Sigmoid colon (tissue), 7 donors: Measurements from ENCODE around the gene STEAP1B. TPM values are rescaled to one million over a fixed set of nuclear protein-coding genes. Genes with fewer than 3 reads are reported as not detected.

Experiments used
- DNase-seq: peaks from one replicate; pipeline ENCODE4 v3.0.0-alpha.2; 2019
- H3K27ac ChIP-seq, 4 donors: fragments of 200-600 bp; sonication (generic); one replicate each; pipeline ENCODE4 v1.5.1; 2016 to 2019; ENCODE audit warnings: mild to moderate bottlenecking in 1 of 4
- H3K27me3 ChIP-seq, 3 donors: fragments of 200-600 bp; sonication (generic); one replicate each; pipeline ENCODE4 v1.5.1; 2019; ENCODE audit warnings: mild to moderate bottlenecking in 1 of 3
- H3K36me3 ChIP-seq, 4 donors: fragments of 200-600 bp; sonication (generic); one replicate each; pipeline ENCODE4 v1.5.1; 2016 to 2019
- H3K4me1 ChIP-seq, 4 donors: fragments of 200-600 bp; sonication (generic); one replicate each; pipeline ENCODE4 v1.5.1; 2017 to 2019
- H3K4me3 ChIP-seq, 4 donors: fragments of 200-600 bp; sonication (generic); one replicate each; pipeline ENCODE4 v1.5.1; 2017 to 2019; ENCODE audit warnings: mild to moderate bottlenecking in 2 of 4, moderate library complexity in 1 of 4
- H3K9me3 ChIP-seq, 4 donors: fragments of 200-600 bp in 3 of 4; sonication (generic) in 3 of 4; one replicate each; pipeline versions ENCODE4 v1.5.1 to v1.6.1; 2013 to 2019
- EP300 ChIP-seq, 4 donors: sonication (generic); formaldehyde crosslinking; IDR thresholded peaks; one replicate each; pipeline ENCODE4 v1.6.1; 2017; ENCODE audit warnings: antibody characterized with exemption in 4 of 4
- POLR2A ChIP-seq, 2 donors: fragments of 450-650 bp; IDR thresholded peaks; one replicate each; pipeline ENCODE4 v1.6.1; 2016; ENCODE audit warnings: antibody characterized with exemption in 2 of 2, mild to moderate bottlenecking in 2 of 2, moderate library complexity in 2 of 2
- POLR2AphosphoS5 ChIP-seq, 4 donors: sonication (generic); formaldehyde crosslinking; IDR thresholded peaks; one replicate each; pipeline ENCODE4 v1.6.1; 2017; ENCODE audit warnings: antibody characterized with exemption in 4 of 4
- WGBS, 2 donors: extraction: QIAGEN DNeasy Blood & Tissue Kit; methylation state at CpG; one replicate each; pipeline ENCODE4 v1.1.7; 2013; 5-methylcytosine and 5-hydroxymethylcytosine counted together
- intact Hi-C: fragments of 100-400 bp; cut with DNase I; formaldehyde crosslinking; loops from one replicate; pipeline ENCODE4 v1.15.1; 2023
- polyA plus RNA-seq, 3 donors: library from polyadenylated mRNA; stranded (reverse); fragments of 200-250 nt; gene quantifications; one replicate each; pipeline ENCODE4 v1.2.3, GENCODE V29; 2013
- total RNA-seq, 4 donors: library from RNA; depleted of rRNA; stranded (reverse); fragments of >200 nt; gene quantifications; one replicate each; pipeline ENCODE4 v1.1.0, GENCODE V29; 2016
- TF ChIP-seq, protein P1 (sequence below), 4 experiments: fragments of 450-650 bp in 3 of 4; fragments of 200-600 bp in 1 of 4; IDR thresholded peaks; one replicate each; pipeline ENCODE4 v1.5.1; 2016 to 2019; ENCODE audit warnings: antibody characterized with exemption in 4 of 4, mild to moderate bottlenecking in 3 of 4, moderate library complexity in 2 of 4
- donor health status: healthy with polysubstance abuse.
- donor health status: Bipolar disorder and iron deficiency.
- donor health status: healthy.

STEAP1B gene
- total and polyA plus RNA-seq, 7 donors = 0.33 to 2.1 (median 1.3) TPM; not detected in 1

DNA sequence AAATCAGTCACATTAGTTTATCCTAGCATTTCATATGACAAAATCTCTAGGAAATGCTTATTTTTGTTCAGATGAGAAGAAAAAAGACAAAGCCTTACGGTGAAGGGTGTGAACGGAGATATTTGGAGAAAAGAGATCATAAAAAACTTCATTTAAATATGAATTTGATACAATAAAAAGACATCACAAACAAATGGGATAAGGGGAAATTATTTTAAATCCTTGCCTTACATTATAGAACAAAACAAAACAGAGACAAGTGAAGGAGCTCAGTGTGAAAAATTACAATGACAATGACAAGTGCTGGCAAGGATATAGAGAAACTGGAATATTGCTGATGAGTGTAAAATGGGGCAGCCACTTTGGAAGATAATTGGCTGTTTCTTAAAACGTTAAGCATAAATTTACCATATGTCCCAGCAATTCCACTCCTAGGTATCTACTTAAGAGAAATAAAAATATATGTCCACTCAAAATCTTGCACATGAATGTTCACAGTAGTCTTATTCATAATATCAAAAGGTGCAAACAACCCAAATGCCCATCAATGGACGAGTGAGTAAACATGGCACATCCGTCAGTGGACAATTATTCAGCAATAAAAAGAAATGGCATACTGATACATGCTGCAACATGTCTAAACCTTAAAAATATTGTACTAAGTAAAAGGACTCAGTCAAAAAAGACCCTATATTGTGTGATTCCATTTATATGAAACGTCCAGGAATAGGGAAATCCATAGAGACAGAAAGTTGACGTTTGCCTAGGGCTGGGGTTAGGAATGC is 77.0 kb downstream of the STEAP1B start:
- intact Hi-C loops = no loop called here
- no peak overlapping the region for H3K27ac ChIP-seq
- no peaks in the 10 kb centered on the region for H3K27me3 ChIP-seq
- no peak overlapping the region for H3K4me3 ChIP-seq
- no peak for TF ChIP-seq EP300 (IDR thresholded peaks at IDR 0.05)
- no peak for TF ChIP-seq POLR2A (IDR thresholded peaks at IDR 0.05)
- TF ChIP-seq, protein P1, sequence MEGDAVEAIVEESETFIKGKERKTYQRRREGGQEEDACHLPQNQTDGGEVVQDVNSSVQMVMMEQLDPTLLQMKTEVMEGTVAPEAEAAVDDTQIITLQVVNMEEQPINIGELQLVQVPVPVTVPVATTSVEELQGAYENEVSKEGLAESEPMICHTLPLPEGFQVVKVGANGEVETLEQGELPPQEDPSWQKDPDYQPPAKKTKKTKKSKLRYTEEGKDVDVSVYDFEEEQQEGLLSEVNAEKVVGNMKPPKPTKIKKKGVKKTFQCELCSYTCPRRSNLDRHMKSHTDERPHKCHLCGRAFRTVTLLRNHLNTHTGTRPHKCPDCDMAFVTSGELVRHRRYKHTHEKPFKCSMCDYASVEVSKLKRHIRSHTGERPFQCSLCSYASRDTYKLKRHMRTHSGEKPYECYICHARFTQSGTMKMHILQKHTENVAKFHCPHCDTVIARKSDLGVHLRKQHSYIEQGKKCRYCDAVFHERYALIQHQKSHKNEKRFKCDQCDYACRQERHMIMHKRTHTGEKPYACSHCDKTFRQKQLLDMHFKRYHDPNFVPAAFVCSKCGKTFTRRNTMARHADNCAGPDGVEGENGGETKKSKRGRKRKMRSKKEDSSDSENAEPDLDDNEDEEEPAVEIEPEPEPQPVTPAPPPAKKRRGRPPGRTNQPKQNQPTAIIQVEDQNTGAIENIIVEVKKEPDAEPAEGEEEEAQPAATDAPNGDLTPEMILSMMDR (IDR thresholded peaks at IDR 0.05) = no peak
- no peak for TF ChIP-seq POLR2AphosphoS5 (IDR thresholded peaks at IDR 0.05)
- 84 to 89% methylated on average over 7 of the region's 7 CpGs for WGBS, 2 donors
- no peak for DNase-seq
- H3K4me1 ChIP-seq = no peaks in the 10 kb centered on the region
- H3K9me3 ChIP-seq = no peaks in the 10 kb centered on the region
- no peaks in the 10 kb centered on the region for H3K36me3 ChIP-seq

DNA sequence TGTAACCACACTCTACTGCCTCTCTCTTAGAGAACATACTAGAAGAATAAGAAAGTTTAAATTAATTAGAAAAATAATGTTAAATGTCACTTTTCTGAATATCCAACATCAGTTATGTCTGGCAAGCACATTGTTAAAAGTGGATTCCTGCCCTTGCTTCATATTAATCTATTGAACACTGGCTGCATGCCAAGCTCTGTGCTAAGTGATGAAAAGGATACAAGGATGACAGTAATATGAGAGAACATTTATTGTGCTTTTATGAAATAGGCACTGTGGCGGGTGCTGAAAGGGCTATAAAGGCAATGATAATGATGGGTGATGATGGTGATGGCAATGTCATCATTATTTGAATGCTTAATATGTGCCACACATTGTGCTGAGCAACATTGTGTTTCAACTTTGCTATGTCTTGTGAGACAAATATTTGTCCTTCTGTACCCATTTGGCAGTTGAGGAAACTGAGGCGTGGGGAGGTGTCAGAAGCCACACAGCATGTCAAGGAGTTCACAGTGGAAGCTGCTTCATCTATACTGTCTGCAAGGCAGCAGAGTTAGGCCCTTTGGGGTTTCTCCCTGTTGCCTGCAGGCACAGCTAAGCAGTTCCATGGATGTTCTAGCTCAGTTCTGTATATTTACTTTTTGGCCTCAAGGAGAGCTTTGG is 78.9 kb downstream of the STEAP1B start:
- Histone ChIP-seq H3K27ac (no peak overlapping the region), H3K4me1 (no peaks in the 10 kb centered on the region), H3K36me3 (no peaks in the 10 kb centered on the region), H3K9me3 (no peaks in the 10 kb centered on the region), H3K27me3 (no peaks in the 10 kb centered on the region), H3K4me3 (no peak overlapping the region)
- DNase-seq = no peak
- intact Hi-C loops = no loop called here
- TF ChIP-seq POLR2A (IDR thresholded peaks at IDR 0.05) (no peak), POLR2AphosphoS5 (IDR thresholded peaks at IDR 0.05) (no peak), EP300 (IDR thresholded peaks at IDR 0.05) (no peak)
- TF ChIP-seq, protein P1 (IDR thresholded peaks at IDR 0.05) = no peak
- 84 to 86% methylated on average over 2 of the region's 2 CpGs for WGBS, 2 donors

DNA sequence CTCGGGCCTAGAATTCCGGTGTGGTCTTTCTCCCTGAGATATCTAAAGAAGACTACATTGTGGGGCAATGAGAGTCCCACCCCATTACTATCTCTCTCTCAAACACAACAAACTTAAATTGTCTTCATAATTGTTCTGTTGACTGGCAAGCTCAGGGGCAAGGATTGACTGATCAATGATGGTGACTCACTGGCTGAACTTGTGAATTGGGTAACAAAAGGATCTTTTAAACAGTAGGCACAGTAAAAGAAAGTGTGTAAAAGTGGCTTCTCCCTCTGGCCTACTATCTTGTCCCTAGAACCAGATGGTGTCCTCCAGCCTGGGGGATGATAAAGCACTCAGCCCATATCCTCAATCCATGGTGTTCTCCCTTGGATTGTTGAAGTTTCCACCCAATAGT is 80.0 kb downstream of the STEAP1B start:
- WGBS, 2 donors = 98 to 99% methylated on average over 2 of the region's 2 CpGs
- Histone ChIP-seq H3K9me3 (no peaks in the 10 kb centered on the region), H3K36me3 (no peaks in the 10 kb centered on the region), H3K27ac (no peak overlapping the region), H3K4me3 (no peak overlapping the region), H3K4me1 (no peaks in the 10 kb centered on the region), H3K27me3 (no peaks in the 10 kb centered on the region)
- intact Hi-C loops = no loop called here
- TF ChIP-seq EP300 (IDR thresholded peaks at IDR 0.05) (no peak), POLR2AphosphoS5 (IDR thresholded peaks at IDR 0.05) (no peak), POLR2A (IDR thresholded peaks at IDR 0.05) (no peak)
- TF ChIP-seq, protein P1 (IDR thresholded peaks at IDR 0.05) = no peak
- DNase-seq = no peak

DNA sequence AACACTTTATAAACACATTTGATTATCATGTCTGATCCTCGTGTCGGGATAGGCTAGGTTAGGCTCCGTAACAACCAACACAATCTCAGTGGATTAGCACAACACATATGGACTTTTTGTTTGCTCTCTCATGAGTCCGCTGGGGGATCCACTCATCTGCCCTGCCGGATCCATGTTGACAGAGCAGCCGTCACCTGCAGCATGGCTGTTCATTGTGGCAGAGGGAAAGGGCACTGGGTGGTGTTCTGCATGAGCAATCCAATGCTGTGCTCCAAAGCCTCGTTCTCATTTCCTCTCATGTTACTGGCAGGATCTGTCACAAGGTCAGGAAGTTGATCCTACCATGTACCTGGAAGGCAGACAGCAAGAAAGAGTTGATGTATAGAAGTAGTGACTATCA is 80.5 kb downstream of the STEAP1B start:
- intact Hi-C loops = no loop called here
- TF ChIP-seq POLR2AphosphoS5 (IDR thresholded peaks at IDR 0.05) (no peak), POLR2A (IDR thresholded peaks at IDR 0.05) (no peak), EP300 (IDR thresholded peaks at IDR 0.05) (no peak)
- TF ChIP-seq, protein P1 (IDR thresholded peaks at IDR 0.05) = no peak
- 94 to 95% methylated on average over 7 of the region's 7 CpGs for whole genome bisulfite sequencing, 2 donors

More for the DNA sequence above, 80.5 kb downstream of the STEAP1B start:
- Histone ChIP-seq H3K4me3 (no peak overlapping the region), H3K27ac (no peak overlapping the region), H3K36me3 (no peaks in the 10 kb centered on the region), H3K4me1 (no peaks in the 10 kb centered on the region), H3K27me3 (no peaks in the 10 kb centered on the region), H3K9me3 (no peaks in the 10 kb centered on the region)
- DNase-seq = no peak
